ENCODE data around the gene EPHB1. TPM values are rescaled to one million over a fixed set of nuclear protein-coding genes. Genes with fewer than 3 reads are reported as not detected.
A peak's percentile ranks its signal among the peaks of the same experiment; 100 is the strongest.

Gene EPHB1
- total RNA-seq, 4 donors from 2014 or later, result 0.82 to 2.2 (median 1.2) TPM

- in situ Hi-C loops (cut with MboI; ENCODE audit: low pct_ligation_motif_present in 1 of 4, low pct_unique_long_range_greater_than_20kb in 1 of 4, low sequenced_read_pairs in 3 of 4), result no loop called here
- 82 to 88% methylated on average over 1 of the region's 1 CpG for WGBS, 2 donors (ENCODE audit: low coverage in 1 of 2)
- Histone ChIP-seq H3K4me1 (peaks cover 0 to 8% (median 0%) of the 10 kb centered on the region in 4 donors), H3K27ac (no peak overlapping the region), H3K9me3 (no peaks in the 10 kb centered on the region), H3K36me3 (no peaks in the 10 kb centered on the region), H3K4me3 (no peak overlapping the region), H3K27me3 (no peaks in the 10 kb centered on the region)
- TF ChIP-seq CTCF (IDR thresholded peaks at IDR 0.05) (no peak), POLR2AphosphoS5 (IDR thresholded peaks at IDR 0.05) (no peak), EP300 (IDR thresholded peaks at IDR 0.05; ENCODE audit: low read depth) (no peak), POLR2A (IDR thresholded peaks at IDR 0.05) (no peak)
- no peak for DNase-seq
- intact Hi-C loops (cut with DNase I; ENCODE audit: low total_unique reads), result no loop called here
Observed at GRCh38 chr3:134808835-134809234, 13.8 kb downstream of the EPHB1 start.

GRCh38 chr3:134809427-134810051 lies 14.5 kb downstream of the EPHB1 start:
- peak; percentile 48 for DNase-seq
- no peak overlapping the region for H3K27ac ChIP-seq
- H3K4me1 ChIP-seq, result peaks cover 0 to 6% (median 0%) of the 10 kb centered on the region in 4 donors
- no peaks in the 10 kb centered on the region for H3K36me3 ChIP-seq
- in situ Hi-C loops (cut with MboI; ENCODE audit: low pct_ligation_motif_present in 1 of 4, low pct_unique_long_range_greater_than_20kb in 1 of 4, low sequenced_read_pairs in 3 of 4) (no loop called here), intact Hi-C loops (cut with DNase I; ENCODE audit: low total_unique reads) (no loop called here)
- H3K9me3 ChIP-seq, result no peaks in the 10 kb centered on the region
- WGBS, 2 donors (ENCODE audit: low coverage in 1 of 2), result 38 to 80% methylated on average over 1 to 5 of the region's 5 CpGs
- TF ChIP-seq POLR2AphosphoS5 (IDR thresholded peaks at IDR 0.05) (no peak), EP300 (IDR thresholded peaks at IDR 0.05; ENCODE audit: low read depth) (no peak), POLR2A (IDR thresholded peaks at IDR 0.05) (no peak), CTCF (IDR thresholded peaks at IDR 0.05) (no peak)
- no peaks in the 10 kb centered on the region for H3K27me3 ChIP-seq
- no peak overlapping the region for H3K4me3 ChIP-seq

- 31% methylated on average over 2 of the region's 2 CpGs; no CpG with 5 or more reads in 1 of the 2 donors for WGBS, 2 donors (ENCODE audit: low coverage in 1 of 2)
- no peaks in the 10 kb centered on the region for H3K27me3 ChIP-seq
- intact Hi-C loops (cut with DNase I; ENCODE audit: low total_unique reads) (no loop called here), in situ Hi-C loops (cut with MboI; ENCODE audit: low pct_ligation_motif_present in 1 of 4, low pct_unique_long_range_greater_than_20kb in 1 of 4, low sequenced_read_pairs in 3 of 4) (no loop called here)
- no peak overlapping the region for H3K4me3 ChIP-seq
- no peak for DNase-seq
- H3K4me1 ChIP-seq, result peaks cover 0 to 4% (median 0%) of the 10 kb centered on the region in 4 donors
- no peak for TF ChIP-seq POLR2A (IDR thresholded peaks at IDR 0.05)
- no peak for TF ChIP-seq CTCF (IDR thresholded peaks at IDR 0.05)
- TF ChIP-seq POLR2AphosphoS5 (IDR thresholded peaks at IDR 0.05), result no peak
- TF ChIP-seq EP300 (IDR thresholded peaks at IDR 0.05; ENCODE audit: low read depth), result no peak
- no peaks in the 10 kb centered on the region for H3K9me3 ChIP-seq
- H3K27ac ChIP-seq, result no peak overlapping the region
- no peaks in the 10 kb centered on the region for H3K36me3 ChIP-seq
Observed at GRCh38 chr3:134810052-134810435, 15.0 kb downstream of the EPHB1 start.

- Histone ChIP-seq H3K36me3 (no peaks in the 10 kb centered on the region), H3K9me3 (no peaks in the 10 kb centered on the region), H3K4me1 (peaks cover 0 to 4% (median 0%) of the 10 kb centered on the region in 4 donors), H3K4me3 (no peak overlapping the region), H3K27me3 (no peaks in the 10 kb centered on the region), H3K27ac (no peak overlapping the region)
- in situ Hi-C loops (cut with MboI; ENCODE audit: low pct_ligation_motif_present in 1 of 4, low pct_unique_long_range_greater_than_20kb in 1 of 4, low sequenced_read_pairs in 3 of 4) (no loop called here), intact Hi-C loops (cut with DNase I; ENCODE audit: low total_unique reads) (no loop called here)
- 79% methylated on average over 2 of the region's 2 CpGs; no CpG with 5 or more reads in 1 of the 2 donors for WGBS, 2 donors (ENCODE audit: low coverage in 1 of 2)
- no peak for TF ChIP-seq POLR2A (IDR thresholded peaks at IDR 0.05)
- TF ChIP-seq POLR2AphosphoS5 (IDR thresholded peaks at IDR 0.05), result no peak
- no peak for DNase-seq
Observed at GRCh38 chr3:134810850-134811249, 15.8 kb downstream of the EPHB1 start.

- Histone ChIP-seq H3K27ac (no peak overlapping the region), H3K36me3 (no peaks in the 10 kb centered on the region), H3K4me1 (peaks cover 0 to 4% (median 0%) of the 10 kb centered on the region in 4 donors), H3K27me3 (no peaks in the 10 kb centered on the region), H3K4me3 (no peak overlapping the region), H3K9me3 (no peaks in the 10 kb centered on the region)
- 90% methylated on average over 1 of the region's 1 CpG; no CpG with 5 or more reads in 1 of the 2 donors for WGBS, 2 donors (ENCODE audit: low coverage in 1 of 2)
- TF ChIP-seq POLR2AphosphoS5 (IDR thresholded peaks at IDR 0.05) (no peak), EP300 (IDR thresholded peaks at IDR 0.05; ENCODE audit: low read depth) (no peak), CTCF (IDR thresholded peaks at IDR 0.05) (no peak), POLR2A (IDR thresholded peaks at IDR 0.05) (no peak)
- in situ Hi-C loops (cut with MboI; ENCODE audit: low pct_ligation_motif_present in 1 of 4, low pct_unique_long_range_greater_than_20kb in 1 of 4, low sequenced_read_pairs in 3 of 4), result no loop called here
- intact Hi-C loops (cut with DNase I; ENCODE audit: low total_unique reads), result no loop called here
- DNase-seq, result no peak
Observed at GRCh38 chr3:134813618-134814017, 18.6 kb downstream of the EPHB1 start.

Data from transverse colon (tissue), 4 donors.